H1 (cell line): ENCODE measurements around the gene RBM19. TPM values are rescaled to one million over a fixed set of nuclear protein-coding genes. Genes with fewer than 3 reads are reported as not detected.

Experiments
- CBX8 ChIP-seq: fragments of 300-800, 300-1000 bp; sonication (generic); IDR thresholded peaks from 2 replicates; pipeline ENCODE4 v1.7.1; 2016; ENCODE audit warnings: low read depth, low read length, borderline replicate concordance
- EP300 ChIP-seq, 2 experiments: IDR thresholded peaks; 1 replicate in 1 of 2; 2 replicates in 1 of 2; pipeline ENCODE4 v1.6.1; 2011 to 2012; ENCODE audit warnings: low read depth in 2 of 2, low read length in 2 of 2, mild to moderate bottlenecking in 2 of 2, borderline replicate concordance in 1 of 2, inconsistent platforms in 1 of 2, moderate library complexity in 1 of 2
- SAP30 ChIP-seq: fragments of 300-600 bp; sonication (generic); IDR thresholded peaks from 2 replicates; pipeline ENCODE4 v1.7.1; 2012; ENCODE audit warnings: low read length, moderate library complexity, mild to moderate bottlenecking, inconsistent platforms; ENCODE audit not compliant: insufficient read depth, insufficient replicate concordance
- SP2 ChIP-seq: IDR thresholded peaks from 2 replicates; pipeline ENCODE4 v1.6.1; 2012; ENCODE audit warnings: mild to moderate bottlenecking, low read length, inconsistent platforms
- TAF1 ChIP-seq: IDR thresholded peaks from 2 replicates; pipeline ENCODE4 v1.6.1; 2011; ENCODE audit warnings: mild to moderate bottlenecking, low read depth, low read length
- polyA plus RNA-seq, 7 experiments: library from polyadenylated mRNA; depleted of rRNA in 3 of 7; stranded (reverse) in 5 of 7; unstranded in 2 of 7; fragments of >200 nt in 5 of 7; fragments of 200-250 nt in 2 of 7; gene quantifications; 1 replicate in 5 of 7; 2 replicates in 1 of 7; 4 replicates in 1 of 7; pipeline versions ENCODE4 v1.2.1 to v1.2.3, GENCODE V29; 2011 to 2013; ENCODE audit warnings: missing spikeins in 2 of 7, mixed read lengths in 2 of 7
- total RNA-seq: library from RNA; stranded (reverse); fragmentation: NEBNext Ultra II Directional; extraction: Animal tissue kit (Norgen Biotek cat#: 25700); gene quantifications from 2 replicates; pipeline ENCODE4 v1.2.1, GENCODE V29; 2021

The RBM19 gene
- total and polyA plus RNA-seq, 2 of the 8 experiments (the other 6 are each of a cell fraction or from before 2014, with no cell fraction given), result 23.4 to 61.9 TPM

DNA sequence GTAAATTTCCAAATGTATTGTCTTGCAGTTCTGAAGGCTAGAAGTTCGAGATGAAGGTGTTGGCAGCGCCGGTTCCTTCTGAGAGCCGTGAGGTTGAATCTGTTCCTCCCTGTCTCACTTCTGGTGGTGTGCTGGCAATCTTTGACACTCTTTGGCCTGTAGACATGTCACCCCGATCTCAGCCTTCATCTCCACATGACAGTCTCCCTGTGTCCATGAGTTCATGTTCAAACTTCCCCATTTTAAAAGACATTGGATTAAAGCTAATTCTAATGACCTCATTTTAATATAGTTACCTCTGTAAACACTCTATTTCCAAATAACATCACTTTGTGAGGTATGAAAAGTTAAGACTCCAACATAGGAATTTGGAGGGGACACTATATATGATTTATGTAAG, 4.1 kb upstream of the RBM19 start (continued):
- TF ChIP-seq CBX8, result no peak
- TF ChIP-seq SAP30, result no peak
- TF ChIP-seq EP300 (IDR thresholded peaks at IDR 0.05; ENCODE audit: borderline replicate concordance in 1 of 2, low read depth in 2 of 2, low read length in 2 of 2), result no peak
- no peak for TF ChIP-seq TAF1
- TF ChIP-seq SP2, result no peak
